ENCODE measurements around the gene MORN5.

Gene MORN5

DNA sequence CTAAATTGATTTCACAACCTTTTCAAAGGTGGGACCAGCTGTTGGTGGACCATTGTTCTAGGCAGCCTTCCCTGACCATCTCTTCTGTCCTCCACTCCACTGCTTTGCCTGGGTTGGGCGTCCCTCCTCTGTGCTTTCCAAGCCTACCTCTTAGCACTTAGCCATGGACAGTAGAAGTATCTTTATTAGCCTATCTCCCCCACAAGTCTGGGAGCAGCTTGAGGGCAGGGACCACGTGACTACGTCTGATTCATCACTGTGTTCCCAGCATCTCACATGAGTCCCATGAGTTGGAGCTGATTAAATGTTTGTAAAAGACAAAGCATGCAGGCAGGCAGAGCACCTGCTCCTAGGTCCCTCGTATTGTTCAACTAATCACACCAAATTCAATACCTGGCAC is 20.9 kb downstream of the MORN5 start:
- DNase-seq (ENCODE audit: low read depth) = peak; percentile 69
- H3K4me3 ChIP-seq (ENCODE audit: low read length) = no peak overlapping the region
- TF ChIP-seq, protein P1, sequence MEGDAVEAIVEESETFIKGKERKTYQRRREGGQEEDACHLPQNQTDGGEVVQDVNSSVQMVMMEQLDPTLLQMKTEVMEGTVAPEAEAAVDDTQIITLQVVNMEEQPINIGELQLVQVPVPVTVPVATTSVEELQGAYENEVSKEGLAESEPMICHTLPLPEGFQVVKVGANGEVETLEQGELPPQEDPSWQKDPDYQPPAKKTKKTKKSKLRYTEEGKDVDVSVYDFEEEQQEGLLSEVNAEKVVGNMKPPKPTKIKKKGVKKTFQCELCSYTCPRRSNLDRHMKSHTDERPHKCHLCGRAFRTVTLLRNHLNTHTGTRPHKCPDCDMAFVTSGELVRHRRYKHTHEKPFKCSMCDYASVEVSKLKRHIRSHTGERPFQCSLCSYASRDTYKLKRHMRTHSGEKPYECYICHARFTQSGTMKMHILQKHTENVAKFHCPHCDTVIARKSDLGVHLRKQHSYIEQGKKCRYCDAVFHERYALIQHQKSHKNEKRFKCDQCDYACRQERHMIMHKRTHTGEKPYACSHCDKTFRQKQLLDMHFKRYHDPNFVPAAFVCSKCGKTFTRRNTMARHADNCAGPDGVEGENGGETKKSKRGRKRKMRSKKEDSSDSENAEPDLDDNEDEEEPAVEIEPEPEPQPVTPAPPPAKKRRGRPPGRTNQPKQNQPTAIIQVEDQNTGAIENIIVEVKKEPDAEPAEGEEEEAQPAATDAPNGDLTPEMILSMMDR (IDR thresholded peaks at IDR 0.05; ENCODE audit: insufficient read depth, low read depth, low read length, missing control alignments) = no peak

DNA sequence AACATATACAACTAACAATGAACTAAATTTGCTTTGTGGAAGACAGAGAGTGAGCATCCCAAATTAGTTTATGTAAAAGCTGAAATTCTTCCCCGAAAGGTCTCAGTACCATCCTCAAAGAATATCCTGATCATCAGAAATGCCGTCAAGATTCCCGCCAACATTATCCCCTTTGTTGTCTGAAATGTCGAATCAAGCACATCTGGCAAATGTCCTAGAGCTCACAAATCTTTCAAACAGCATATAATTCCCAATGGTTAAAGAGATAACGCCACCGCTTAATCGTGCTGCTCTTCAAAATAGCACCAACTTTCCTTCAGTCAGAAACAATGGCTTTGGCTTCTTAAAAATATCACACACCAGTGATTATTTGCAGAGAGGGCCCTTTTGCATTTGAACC is 23.8 kb downstream of the MORN5 start:
- TF ChIP-seq, protein P1 (IDR thresholded peaks at IDR 0.05; ENCODE audit: insufficient read depth, low read depth, low read length, missing control alignments) = no peak

GRCh38 chr9:122184551-122184950 is 24.8 kb downstream of the MORN5 start:
- TF ChIP-seq, protein P1 (IDR thresholded peaks at IDR 0.05; ENCODE audit: insufficient read depth, low read depth, low read length, missing control alignments) = no peak
- no peak for DNase-seq (ENCODE audit: low read depth)
- H3K4me3 ChIP-seq (ENCODE audit: low read length) = no peak overlapping the region

More for the DNA sequence above, 23.8 kb downstream of the MORN5 start:
- DNase-seq (ENCODE audit: low read depth) = no peak
- no peak overlapping the region for H3K4me3 ChIP-seq (ENCODE audit: low read length)

DNA sequence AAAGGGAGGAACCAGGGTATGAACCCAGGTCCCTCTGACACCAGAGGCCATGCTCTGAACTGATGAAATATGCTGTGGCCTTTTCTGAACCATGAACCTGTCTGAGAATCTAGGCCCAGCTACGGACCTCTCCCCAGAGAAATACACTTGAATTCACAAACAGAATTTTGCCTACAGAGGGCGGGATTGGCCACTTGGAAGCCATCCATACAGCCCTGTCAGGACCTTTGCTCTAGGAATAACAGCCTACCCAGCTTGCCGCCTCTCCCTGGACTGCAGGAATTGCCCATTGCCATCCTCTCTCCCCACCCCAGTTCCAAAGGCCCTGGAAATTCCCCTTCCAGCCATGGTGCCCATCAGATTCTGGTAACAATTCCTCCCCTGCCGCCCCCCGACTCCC is 26.6 kb downstream of the MORN5 start:
- DNase-seq (ENCODE audit: low read depth) = no peak
- H3K4me3 ChIP-seq (ENCODE audit: low read length) = no peak overlapping the region
- TF ChIP-seq, protein P1 (IDR thresholded peaks at IDR 0.05; ENCODE audit: insufficient read depth, low read depth, low read length, missing control alignments) = no peak

DNA sequence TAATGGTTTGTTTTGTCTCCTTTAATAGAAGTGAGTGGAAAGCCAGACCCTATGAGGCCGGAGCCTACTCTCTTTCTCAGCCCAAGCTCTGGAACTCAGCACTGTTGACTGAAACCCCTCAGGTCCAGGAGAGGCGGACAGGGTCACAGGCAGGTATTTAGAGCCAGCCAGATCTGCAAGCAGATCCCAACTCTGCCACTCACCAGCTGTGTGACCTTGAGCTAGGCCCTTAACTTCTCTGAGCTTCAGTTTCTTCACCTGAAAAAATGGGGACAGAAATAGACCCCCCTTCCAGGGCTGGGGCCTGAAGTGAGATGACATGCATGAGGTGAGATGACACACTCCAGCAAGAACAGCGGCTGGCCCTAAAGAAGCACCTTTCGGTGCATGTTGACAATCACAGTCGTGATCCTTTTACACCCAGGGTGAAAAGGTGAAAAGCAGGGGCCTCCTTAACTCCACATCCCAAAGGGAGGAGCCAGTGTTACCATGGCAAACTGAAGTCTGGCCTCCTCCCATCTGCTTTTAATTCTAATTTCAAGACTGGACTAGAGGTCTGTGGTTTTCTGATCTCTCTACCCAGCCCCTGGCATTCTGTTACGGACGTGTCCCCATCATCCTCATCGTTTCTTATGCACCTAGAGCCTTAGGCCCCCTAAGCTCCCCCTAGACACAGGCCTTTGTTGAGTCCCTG is 27.2 kb downstream of the MORN5 start:
- TF ChIP-seq, protein P1 (IDR thresholded peaks at IDR 0.05; ENCODE audit: insufficient read depth, low read depth, low read length, missing control alignments) = no peak
- no peak overlapping the region for H3K4me3 ChIP-seq (ENCODE audit: low read length)
- DNase-seq (ENCODE audit: low read depth) = no peak

- no peak overlapping the region for H3K4me3 ChIP-seq (ENCODE audit: low read length)
- TF ChIP-seq, protein P1 (IDR thresholded peaks at IDR 0.05; ENCODE audit: insufficient read depth, low read depth, low read length, missing control alignments) = no peak
- DNase-seq (ENCODE audit: low read depth) = no peak
Observed at GRCh38 chr9:122188369-122188768, 28.7 kb downstream of the MORN5 start.
